Measurements from ENCODE around the gene MYH16.
"Not testable (repeated sequence)": the region's sequence is repeated elsewhere in the genome, so short reads cannot be mapped to it uniquely, and the experiment has no call there.

Gene MYH16

DNA sequence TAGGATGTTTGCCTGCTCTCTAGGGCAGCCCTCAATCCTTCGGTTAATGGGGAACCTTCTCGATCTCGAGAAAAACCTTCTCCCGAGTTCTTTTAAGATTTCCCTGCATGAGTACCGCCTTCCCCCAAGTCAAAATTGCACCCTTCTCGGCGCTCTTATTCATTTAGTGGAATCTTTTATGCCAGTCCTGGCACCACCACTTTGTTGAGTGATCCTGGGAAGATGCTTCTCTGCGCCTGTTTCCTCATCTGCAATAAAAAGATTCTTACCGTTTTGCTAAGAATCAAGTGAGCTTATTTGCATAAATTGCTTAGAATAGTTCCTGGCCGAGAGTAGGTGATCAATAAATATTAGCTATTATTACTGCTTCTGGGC lies 53.8 kb downstream of the MYH16 start:
- Histone ChIP-seq H3K4me2 (ENCODE audit: insufficient read depth, low read length, poor library complexity, severe bottlenecking) (peak overlapping the region; percentile 87), H2AK5ac (ENCODE audit: low read depth, low read length) (no peak overlapping the region), H3K4me1 (ENCODE audit: control insufficient read depth in 2 of 2, insufficient read depth in 1 of 2, low read depth in 1 of 2, low read length in 2 of 2) (peaks cover 2 to 4% of the 10 kb centered on the region in 2 donors), H3K18ac (ENCODE audit: low read length) (no peak overlapping the region), H3K27ac (replicated peaks; ENCODE audit: low read length) (no peak overlapping the region), H2BK5ac (ENCODE audit: low read length) (peak overlapping the region; percentile 62), H3K79me1 (ENCODE audit: low read depth, low read length) (peaks cover 4% of the 10 kb centered on the region), H2BK15ac (ENCODE audit: low read length) (no peak overlapping the region), H3K14ac (ENCODE audit: low read length) (no peak overlapping the region), H2AFZ (ENCODE audit: low read length) (peak overlapping the region; percentile 90), H3K27me3 (ENCODE audit: control insufficient read depth in 3 of 3, insufficient read depth in 3 of 3, low read depth in 1 of 3, low read length in 3 of 3) (no peaks in the 10 kb centered on the region), H4K91ac (ENCODE audit: low read depth, low read length, poor library complexity) (no peak overlapping the region), H2BK12ac (ENCODE audit: low read length) (no peak overlapping the region), H3K23ac (ENCODE audit: low read depth, low read length, poor library complexity) (no peak overlapping the region), H3K4ac (ENCODE audit: low read length) (no peak overlapping the region), H3K9ac (ENCODE audit: low read depth, low read length, poor library complexity) (peak overlapping the region; percentile 82), H4K8ac (ENCODE audit: low read depth, low read length) (no peak overlapping the region), H3K4me3 (ENCODE audit: low read length in 2 of 2) (peak overlapping the region; percentile 84 to 89), H3K36me3 (replicated peaks in 1 of 2; ENCODE audit: control insufficient read depth in 2 of 2, insufficient read depth in 2 of 2, low read length in 2 of 2) (peaks cover 2 to 22% of the 10 kb centered on the region in 2 donors), H2BK120ac (ENCODE audit: low read depth, low read length) (no peak overlapping the region), H3K9me3 (replicated peaks in 1 of 2; ENCODE audit: control insufficient read depth in 2 of 2, insufficient read depth in 1 of 2, low read depth in 1 of 2, low read length in 2 of 2) (no peaks in the 10 kb centered on the region)
- WGBS, 2 donors (ENCODE audit: extremely low coverage in 2 of 2, insufficient read length in 2 of 2, insufficient replicate concordance in 1 of 2) = no CpG with 5 or more reads among the region's 10 CpGs
- DNase-seq (ENCODE audit: low spot score) = no peak

DNA sequence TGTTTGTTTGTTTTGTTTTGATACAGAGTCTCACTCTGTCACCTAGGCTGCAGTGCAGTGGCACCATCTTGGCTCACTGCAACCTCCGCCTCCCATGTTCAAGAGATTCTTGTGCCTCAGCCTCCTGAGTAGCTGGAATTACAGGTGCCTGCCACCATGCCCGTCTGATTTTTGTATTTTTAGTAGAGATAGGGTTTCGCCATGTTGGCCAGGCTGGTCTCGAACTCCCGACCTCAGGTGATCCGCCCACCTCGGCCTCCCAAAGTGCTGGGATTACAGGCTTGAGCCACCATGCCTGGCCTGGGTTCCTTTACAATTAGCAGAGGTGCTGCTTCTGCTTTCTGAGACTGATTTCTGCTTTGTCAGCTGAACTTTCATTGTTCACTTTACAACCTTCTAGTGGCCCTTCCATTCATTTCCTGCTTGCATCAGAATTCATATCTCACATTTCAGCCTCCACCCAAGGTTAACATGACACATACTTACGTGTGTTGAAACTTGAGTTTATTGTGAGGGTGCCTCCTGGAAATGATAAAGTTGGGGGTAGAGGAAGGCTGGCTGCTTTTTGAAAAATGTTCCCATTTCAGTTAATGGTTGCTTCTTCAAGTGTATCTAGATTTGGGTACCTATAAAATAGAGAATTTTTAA lies 57.8 kb downstream of the MYH16 start:
- H2BK120ac ChIP-seq (ENCODE audit: low read depth, low read length); H2AK5ac ChIP-seq (ENCODE audit: low read depth, low read length); H3K4me3 ChIP-seq (ENCODE audit: low read length in 2 of 2); H3K27ac ChIP-seq (replicated peaks; ENCODE audit: low read length); H3K18ac ChIP-seq (ENCODE audit: low read length); H3K79me1 ChIP-seq (ENCODE audit: low read depth, low read length); H2BK15ac ChIP-seq (ENCODE audit: low read length); H3K9me3 ChIP-seq (replicated peaks in 1 of 2; ENCODE audit: control insufficient read depth in 2 of 2, insufficient read depth in 1 of 2, low read depth in 1 of 2, low read length in 2 of 2); H4K91ac ChIP-seq (ENCODE audit: low read depth, low read length, poor library complexity); H2AFZ ChIP-seq (ENCODE audit: low read length); H3K23ac ChIP-seq (ENCODE audit: low read depth, low read length, poor library complexity); H2BK5ac ChIP-seq (ENCODE audit: low read length); H3K9ac ChIP-seq (ENCODE audit: low read depth, low read length, poor library complexity); H3K4me1 ChIP-seq (ENCODE audit: control insufficient read depth in 2 of 2, insufficient read depth in 1 of 2, low read depth in 1 of 2, low read length in 2 of 2); H3K4me2 ChIP-seq (ENCODE audit: insufficient read depth, low read length, poor library complexity, severe bottlenecking); H3K14ac ChIP-seq (ENCODE audit: low read length); H3K27me3 ChIP-seq (ENCODE audit: control insufficient read depth in 3 of 3, insufficient read depth in 3 of 3, low read depth in 1 of 3, low read length in 3 of 3); DNase-seq (ENCODE audit: low spot score); H3K4ac ChIP-seq (ENCODE audit: low read length); H2BK12ac ChIP-seq (ENCODE audit: low read length); H4K8ac ChIP-seq (ENCODE audit: low read depth, low read length): not testable (repeated sequence)
- no CpG with 5 or more reads among the region's 8 CpGs for WGBS, 2 donors (ENCODE audit: extremely low coverage in 2 of 2, insufficient read length in 2 of 2, insufficient replicate concordance in 1 of 2)
- H3K36me3 ChIP-seq (replicated peaks in 1 of 2; ENCODE audit: control insufficient read depth in 2 of 2, insufficient read depth in 2 of 2, low read length in 2 of 2) = peaks cover 6 to 57% of the 10 kb centered on the region in 2 donors

DNA sequence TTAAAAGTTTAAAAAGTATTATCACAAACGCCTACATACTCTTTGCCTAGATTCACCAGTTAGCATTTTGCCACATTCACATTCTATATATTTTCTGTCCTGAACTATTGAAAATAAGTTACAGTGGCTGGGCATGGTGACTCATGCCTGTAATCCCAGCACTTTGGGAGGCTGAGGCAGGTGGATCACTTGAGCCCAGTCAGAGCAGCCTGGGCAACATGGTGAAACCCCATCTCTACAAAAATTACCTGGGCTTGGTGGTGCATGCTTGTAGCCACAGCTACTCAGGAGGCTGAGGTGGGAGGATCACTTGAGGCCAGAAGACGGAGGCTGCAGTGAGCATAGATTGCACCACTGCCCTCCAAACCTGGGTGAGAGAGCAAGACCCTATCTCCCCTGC lies 58.4 kb downstream of the MYH16 start:
- H3K27ac ChIP-seq (replicated peaks; ENCODE audit: low read length) = no peak overlapping the region

DNA sequence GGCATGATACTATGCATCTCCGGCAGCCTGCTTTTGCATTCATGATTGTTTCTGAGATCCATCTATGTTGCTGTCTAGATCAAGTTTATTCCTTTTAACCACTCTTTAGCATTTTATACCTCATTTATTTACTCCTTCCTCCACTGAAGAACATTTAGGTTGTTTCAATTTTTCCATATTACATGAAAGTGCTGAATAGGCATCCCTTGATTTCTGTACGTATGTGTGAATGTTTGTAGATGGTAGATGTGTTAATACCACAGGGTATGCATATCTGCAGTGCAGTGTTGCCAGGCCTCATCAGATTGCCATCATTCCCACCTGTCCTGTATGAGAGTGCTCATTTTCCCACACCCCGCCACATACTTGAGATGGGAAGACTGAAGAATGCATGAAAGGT lies 67.0 kb downstream of the MYH16 start:
- Histone ChIP-seq H4K8ac (ENCODE audit: low read depth, low read length) (no peak overlapping the region), H3K4me3 (ENCODE audit: low read length in 2 of 2) (no peak overlapping the region), H4K91ac (ENCODE audit: low read depth, low read length, poor library complexity) (no peak overlapping the region), H2BK15ac (ENCODE audit: low read length) (no peak overlapping the region), H3K4ac (ENCODE audit: low read length) (no peak overlapping the region), H2AFZ (ENCODE audit: low read length) (no peak overlapping the region), H3K27ac (replicated peaks; ENCODE audit: low read length) (no peak overlapping the region), H3K79me1 (ENCODE audit: low read depth, low read length) (peaks cover 2% of the 10 kb centered on the region), H3K14ac (ENCODE audit: low read length) (no peak overlapping the region), H2AK5ac (ENCODE audit: low read depth, low read length) (no peak overlapping the region), H2BK120ac (ENCODE audit: low read depth, low read length) (no peak overlapping the region), H3K36me3 (replicated peaks in 1 of 2; ENCODE audit: control insufficient read depth in 2 of 2, insufficient read depth in 2 of 2, low read length in 2 of 2) (peaks cover 19 to 91% of the 10 kb centered on the region in 2 donors), H2BK12ac (ENCODE audit: low read length) (no peak overlapping the region), H3K23ac (ENCODE audit: low read depth, low read length, poor library complexity) (no peak overlapping the region), H3K9ac (ENCODE audit: low read depth, low read length, poor library complexity) (no peak overlapping the region), H2BK5ac (ENCODE audit: low read length) (no peak overlapping the region), H3K27me3 (ENCODE audit: control insufficient read depth in 3 of 3, insufficient read depth in 3 of 3, low read depth in 1 of 3, low read length in 3 of 3) (no peaks in the 10 kb centered on the region), H3K4me2 (ENCODE audit: insufficient read depth, low read length, poor library complexity, severe bottlenecking) (no peak overlapping the region), H3K18ac (ENCODE audit: low read length) (no peak overlapping the region), H3K9me3 (replicated peaks in 1 of 2; ENCODE audit: control insufficient read depth in 2 of 2, insufficient read depth in 1 of 2, low read depth in 1 of 2, low read length in 2 of 2) (no peaks in the 10 kb centered on the region), H3K4me1 (ENCODE audit: control insufficient read depth in 2 of 2, insufficient read depth in 1 of 2, low read depth in 1 of 2, low read length in 2 of 2) (no peaks in the 10 kb centered on the region)
- no peak for DNase-seq (ENCODE audit: low spot score)
- no CpG with 5 or more reads among the region's 3 CpGs for WGBS, 2 donors (ENCODE audit: extremely low coverage in 2 of 2, insufficient read length in 2 of 2, insufficient replicate concordance in 1 of 2)

More for the DNA sequence above, 58.4 kb downstream of the MYH16 start:
- Histone ChIP-seq H2BK12ac (ENCODE audit: low read length) (no peak overlapping the region), H3K79me1 (ENCODE audit: low read depth, low read length) (no peaks in the 10 kb centered on the region), H4K8ac (ENCODE audit: low read depth, low read length) (no peak overlapping the region), H3K9me3 (replicated peaks in 1 of 2; ENCODE audit: control insufficient read depth in 2 of 2, insufficient read depth in 1 of 2, low read depth in 1 of 2, low read length in 2 of 2) (no peaks in the 10 kb centered on the region), H3K14ac (ENCODE audit: low read length) (no peak overlapping the region), H3K27me3 (ENCODE audit: control insufficient read depth in 3 of 3, insufficient read depth in 3 of 3, low read depth in 1 of 3, low read length in 3 of 3) (no peaks in the 10 kb centered on the region), H3K9ac (ENCODE audit: low read depth, low read length, poor library complexity) (no peak overlapping the region), H3K18ac (ENCODE audit: low read length) (no peak overlapping the region), H2AK5ac (ENCODE audit: low read depth, low read length) (no peak overlapping the region), H3K36me3 (replicated peaks in 1 of 2; ENCODE audit: control insufficient read depth in 2 of 2, insufficient read depth in 2 of 2, low read length in 2 of 2) (peaks cover 6 to 62% of the 10 kb centered on the region in 2 donors), H2AFZ (ENCODE audit: low read length) (no peak overlapping the region), H2BK120ac (ENCODE audit: low read depth, low read length) (no peak overlapping the region), H2BK15ac (ENCODE audit: low read length) (no peak overlapping the region), H2BK5ac (ENCODE audit: low read length) (no peak overlapping the region), H3K4me1 (ENCODE audit: control insufficient read depth in 2 of 2, insufficient read depth in 1 of 2, low read depth in 1 of 2, low read length in 2 of 2) (peaks cover 2 to 3% of the 10 kb centered on the region in 2 donors), H3K23ac (ENCODE audit: low read depth, low read length, poor library complexity) (no peak overlapping the region), H3K4me2 (ENCODE audit: insufficient read depth, low read length, poor library complexity, severe bottlenecking) (no peak overlapping the region), H3K4ac (ENCODE audit: low read length) (no peak overlapping the region), H4K91ac (ENCODE audit: low read depth, low read length, poor library complexity) (no peak overlapping the region), H3K4me3 (ENCODE audit: low read length in 2 of 2) (peak overlapping the region in 1 of 2 donors; percentile 41)
- no peak for DNase-seq (ENCODE audit: low spot score)
- WGBS, 2 donors (ENCODE audit: extremely low coverage in 2 of 2, insufficient read length in 2 of 2, insufficient replicate concordance in 1 of 2) = no CpG with 5 or more reads among the region's 2 CpGs
